ENCODE measurements around the gene ZWINT.

- TF ChIP-seq, protein P1, sequence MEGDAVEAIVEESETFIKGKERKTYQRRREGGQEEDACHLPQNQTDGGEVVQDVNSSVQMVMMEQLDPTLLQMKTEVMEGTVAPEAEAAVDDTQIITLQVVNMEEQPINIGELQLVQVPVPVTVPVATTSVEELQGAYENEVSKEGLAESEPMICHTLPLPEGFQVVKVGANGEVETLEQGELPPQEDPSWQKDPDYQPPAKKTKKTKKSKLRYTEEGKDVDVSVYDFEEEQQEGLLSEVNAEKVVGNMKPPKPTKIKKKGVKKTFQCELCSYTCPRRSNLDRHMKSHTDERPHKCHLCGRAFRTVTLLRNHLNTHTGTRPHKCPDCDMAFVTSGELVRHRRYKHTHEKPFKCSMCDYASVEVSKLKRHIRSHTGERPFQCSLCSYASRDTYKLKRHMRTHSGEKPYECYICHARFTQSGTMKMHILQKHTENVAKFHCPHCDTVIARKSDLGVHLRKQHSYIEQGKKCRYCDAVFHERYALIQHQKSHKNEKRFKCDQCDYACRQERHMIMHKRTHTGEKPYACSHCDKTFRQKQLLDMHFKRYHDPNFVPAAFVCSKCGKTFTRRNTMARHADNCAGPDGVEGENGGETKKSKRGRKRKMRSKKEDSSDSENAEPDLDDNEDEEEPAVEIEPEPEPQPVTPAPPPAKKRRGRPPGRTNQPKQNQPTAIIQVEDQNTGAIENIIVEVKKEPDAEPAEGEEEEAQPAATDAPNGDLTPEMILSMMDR (IDR thresholded peaks at IDR 0.05; ENCODE audit: low read depth, low read length) = no peak
- no peak for TF ChIP-seq EZH2phosphoT487 (IDR thresholded peaks at IDR 0.05; ENCODE audit: low read depth)
Measured at GRCh38 chr10:56317603-56318002, 43.5 kb downstream of the ZWINT start.

Data from OCI-LY3 (cell line).